SK-N-SH treated with all-trans-retinoic acid at 6 μM for 48 hours (cell line): Measurements from ENCODE around the gene SCEL.

ENCODE experiments used
- PPARA ChIP-seq: fragments of 250-450 bp; sonication (Bioruptor Pico); IDR thresholded peaks from 2 replicates; pipeline ENCODE4 v1.5.0; 2020; ENCODE audit warnings: mild to moderate bottlenecking, borderline replicate concordance
- ZC3H10 ChIP-seq: fragments of 250-450 bp; sonication (Bioruptor Pico); IDR thresholded peaks from 2 replicates; pipeline ENCODE4 v1.5.1; 2021; ENCODE audit warnings: mild to moderate bottlenecking, moderate library complexity
- ZFP30 ChIP-seq: fragments of 450-650 bp; formaldehyde crosslinking; IDR thresholded peaks from 2 replicates; pipeline ENCODE4 v1.5.0; 2022; ENCODE audit warnings: mild to moderate bottlenecking, moderate library complexity
- ZNF8 ChIP-seq: fragments of 450-650 bp; formaldehyde crosslinking; IDR thresholded peaks from 2 replicates; pipeline ENCODE4 v1.5.0; 2020; ENCODE audit warnings: mild to moderate bottlenecking, moderate library complexity
- TF ChIP-seq, protein P1 (sequence below): fragments of 250-450 bp; sonication (Bioruptor Pico); IDR thresholded peaks from 2 replicates; pipeline ENCODE4 v1.8.0; 2020; ENCODE audit warnings: mild to moderate bottlenecking, moderate library complexity, borderline replicate concordance
- TF ChIP-seq, protein P2 (sequence below): fragments of 250-450 bp; sonication (Bioruptor Pico); IDR thresholded peaks from 2 replicates; pipeline ENCODE4 v1.5.0; 2020; ENCODE audit warnings: mild to moderate bottlenecking, moderate library complexity

DNA sequence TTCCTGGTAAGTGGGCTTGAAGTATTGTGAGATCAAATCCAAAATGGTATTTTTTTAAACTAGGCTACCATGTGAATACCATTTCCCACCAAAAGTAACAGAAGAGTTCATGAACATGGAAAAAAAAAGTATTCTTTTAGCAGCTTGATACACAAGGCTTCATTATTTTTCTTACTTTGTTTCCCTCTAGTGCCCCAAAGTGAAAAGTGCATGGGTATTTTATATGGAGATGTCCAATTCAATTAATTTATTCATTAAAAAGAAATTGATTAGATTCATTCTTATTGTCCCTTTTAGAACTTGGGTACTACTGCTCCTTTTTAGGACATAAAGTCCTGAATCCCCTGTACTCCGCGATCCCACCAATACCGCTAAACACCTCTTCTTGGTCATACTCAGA lies 28.6 kb upstream of the SCEL start:
- TF ChIP-seq, protein P1, sequence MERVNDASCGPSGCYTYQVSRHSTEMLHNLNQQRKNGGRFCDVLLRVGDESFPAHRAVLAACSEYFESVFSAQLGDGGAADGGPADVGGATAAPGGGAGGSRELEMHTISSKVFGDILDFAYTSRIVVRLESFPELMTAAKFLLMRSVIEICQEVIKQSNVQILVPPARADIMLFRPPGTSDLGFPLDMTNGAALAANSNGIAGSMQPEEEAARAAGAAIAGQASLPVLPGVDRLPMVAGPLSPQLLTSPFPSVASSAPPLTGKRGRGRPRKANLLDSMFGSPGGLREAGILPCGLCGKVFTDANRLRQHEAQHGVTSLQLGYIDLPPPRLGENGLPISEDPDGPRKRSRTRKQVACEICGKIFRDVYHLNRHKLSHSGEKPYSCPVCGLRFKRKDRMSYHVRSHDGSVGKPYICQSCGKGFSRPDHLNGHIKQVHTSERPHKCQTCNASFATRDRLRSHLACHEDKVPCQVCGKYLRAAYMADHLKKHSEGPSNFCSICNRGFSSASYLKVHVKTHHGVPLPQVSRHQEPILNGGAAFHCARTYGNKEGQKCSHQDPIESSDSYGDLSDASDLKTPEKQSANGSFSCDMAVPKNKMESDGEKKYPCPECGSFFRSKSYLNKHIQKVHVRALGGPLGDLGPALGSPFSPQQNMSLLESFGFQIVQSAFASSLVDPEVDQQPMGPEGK: no peak
- TF ChIP-seq ZNF8 (CRISPR knock-in tag) (no peak), ZC3H10 (CRISPR knock-in tag) (no peak), ZFP30 (CRISPR knock-in tag) (no peak), PPARA (CRISPR knock-in tag) (no peak)
- TF ChIP-seq, protein P2, sequence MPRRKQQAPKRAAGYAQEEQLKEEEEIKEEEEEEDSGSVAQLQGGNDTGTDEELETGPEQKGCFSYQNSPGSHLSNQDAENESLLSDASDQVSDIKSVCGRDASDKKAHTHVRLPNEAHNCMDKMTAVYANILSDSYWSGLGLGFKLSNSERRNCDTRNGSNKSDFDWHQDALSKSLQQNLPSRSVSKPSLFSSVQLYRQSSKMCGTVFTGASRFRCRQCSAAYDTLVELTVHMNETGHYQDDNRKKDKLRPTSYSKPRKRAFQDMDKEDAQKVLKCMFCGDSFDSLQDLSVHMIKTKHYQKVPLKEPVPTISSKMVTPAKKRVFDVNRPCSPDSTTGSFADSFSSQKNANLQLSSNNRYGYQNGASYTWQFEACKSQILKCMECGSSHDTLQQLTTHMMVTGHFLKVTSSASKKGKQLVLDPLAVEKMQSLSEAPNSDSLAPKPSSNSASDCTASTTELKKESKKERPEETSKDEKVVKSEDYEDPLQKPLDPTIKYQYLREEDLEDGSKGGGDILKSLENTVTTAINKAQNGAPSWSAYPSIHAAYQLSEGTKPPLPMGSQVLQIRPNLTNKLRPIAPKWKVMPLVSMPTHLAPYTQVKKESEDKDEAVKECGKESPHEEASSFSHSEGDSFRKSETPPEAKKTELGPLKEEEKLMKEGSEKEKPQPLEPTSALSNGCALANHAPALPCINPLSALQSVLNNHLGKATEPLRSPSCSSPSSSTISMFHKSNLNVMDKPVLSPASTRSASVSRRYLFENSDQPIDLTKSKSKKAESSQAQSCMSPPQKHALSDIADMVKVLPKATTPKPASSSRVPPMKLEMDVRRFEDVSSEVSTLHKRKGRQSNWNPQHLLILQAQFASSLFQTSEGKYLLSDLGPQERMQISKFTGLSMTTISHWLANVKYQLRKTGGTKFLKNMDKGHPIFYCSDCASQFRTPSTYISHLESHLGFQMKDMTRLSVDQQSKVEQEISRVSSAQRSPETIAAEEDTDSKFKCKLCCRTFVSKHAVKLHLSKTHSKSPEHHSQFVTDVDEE (CRISPR knock-in tag): no peak
